Hepatocyte (in vitro differentiated cells): ENCODE data around the gene CCDC12. TPM values are rescaled to one million over a fixed set of nuclear protein-coding genes. Genes with fewer than 3 reads are reported as not detected.

ENCODE experiments used
- DNase-seq: peaks from one replicate; pipeline ENCODE4 v3.0.0-alpha.2; 2016; ENCODE audit warnings: low spot score
- H2AFZ ChIP-seq: fragments of 200-600 bp; sonication (generic); 2 replicates; pipeline ENCODE4 v1.6.0; 2016; ENCODE audit warnings: antibody characterized with exemption, mild to moderate bottlenecking
- H3K27ac ChIP-seq: fragments of 200-600 bp; sonication (generic); 2 replicates; pipeline ENCODE4 v1.5.1; 2016; ENCODE audit warnings: mild to moderate bottlenecking
- H3K27me3 ChIP-seq: fragments of 200-600 bp; sonication (generic); 2 replicates; pipeline ENCODE4 v1.6.1; 2016
- H3K36me3 ChIP-seq: fragments of 200-600 bp; sonication (generic); replicated peaks from 2 replicates; pipeline ENCODE4 v1.5.1; 2016; ENCODE audit warnings: low read depth; ENCODE audit not compliant: insufficient read depth
- H3K4me1 ChIP-seq: fragments of 200-600 bp; sonication (generic); 2 replicates; pipeline ENCODE4 v1.5.1; 2016; ENCODE audit warnings: mild to moderate bottlenecking, moderate library complexity; ENCODE audit not compliant: insufficient read depth
- H3K4me2 ChIP-seq: fragments of 200-600 bp; sonication (generic); 2 replicates; pipeline ENCODE4 v1.6.0; 2016
- H3K4me3 ChIP-seq: fragments of 200-600 bp; sonication (generic); 2 replicates; pipeline ENCODE4 v1.5.1; 2016; ENCODE audit warnings: mild to moderate bottlenecking
- H3K79me2 ChIP-seq: fragments of 200-600 bp; sonication (generic); 2 replicates; pipeline ENCODE4 v1.6.0; 2017; ENCODE audit warnings: mild to moderate bottlenecking
- H3K9me2 ChIP-seq: fragments of 200-600 bp; sonication (generic); replicated peaks from 2 replicates; pipeline ENCODE4 v1.6.0; 2017; ENCODE audit warnings: mild to moderate bottlenecking; ENCODE audit not compliant: insufficient read depth
- H3K9me3 ChIP-seq: fragments of 200-600 bp; sonication (generic); 2 replicates; pipeline ENCODE4 v1.5.1; 2016; ENCODE audit warnings: low read depth, mild to moderate bottlenecking
- H4K20me1 ChIP-seq: fragments of 200-600 bp; sonication (generic); 2 replicates; pipeline ENCODE4 v1.6.0; 2016; ENCODE audit warnings: mild to moderate bottlenecking; ENCODE audit not compliant: insufficient read depth, poor library complexity, severe bottlenecking
- CTCF ChIP-seq: fragments of 200-600 bp; sonication (generic); IDR thresholded peaks from 2 replicates; pipeline ENCODE4 v1.5.1; 2016; ENCODE audit warnings: antibody characterized with exemption, mild to moderate bottlenecking; ENCODE audit not compliant: poor library complexity
- EZH2 ChIP-seq: fragments of 200-600 bp; sonication (generic); IDR thresholded peaks from 2 replicates; pipeline ENCODE4 v1.6.1; 2016; ENCODE audit warnings: antibody characterized with exemption, mild to moderate bottlenecking, borderline replicate concordance
- EZH2phosphoT487 ChIP-seq: fragments of 200-600 bp; sonication (generic); IDR thresholded peaks from one replicate; pipeline ENCODE4 v1.6.1; 2018; ENCODE audit warnings: antibody characterized with exemption, mild to moderate bottlenecking, low read depth, moderate library complexity; ENCODE audit not compliant: unreplicated experiment, severe bottlenecking
- WGBS: methylation state at CpG from one replicate; pipeline ENCODE4 v1.1.6; 2016; ENCODE audit warnings: low lambda C conversion rate; ENCODE audit errors: missing lambda C conversion rate; 5-methylcytosine and 5-hydroxymethylcytosine counted together
- polyA plus RNA-seq: library from polyadenylated mRNA; unstranded; fragments of >200 nt; fragmentation: Nextera tagmentation; extraction: Ambion mirVana; gene quantifications from 2 replicates; pipeline ENCODE4 v1.2.1, GENCODE V29; 2016
- total RNA-seq: library from RNA; depleted of rRNA; stranded (reverse); fragments of >200 nt; gene quantifications from 2 replicates; pipeline ENCODE4 v1.2.3, GENCODE V29; 2014

Gene CCDC12
- total and polyA plus RNA-seq, 2 experiments from 2014 or later: 41.1 to 78.4 TPM

GRCh38 chr3:46917257-46917656 lies 59.3 kb downstream of the CCDC12 start:
- WGBS: 98% methylated on average over 3 of the region's 3 CpGs
- Histone ChIP-seq H3K4me2 (no peak overlapping the region), H3K27ac (no peak overlapping the region), H2AFZ (no peak overlapping the region), H3K36me3 (no peaks in the 10 kb centered on the region), H3K9me2 (no peaks in the 10 kb centered on the region), H3K4me3 (no peak overlapping the region), H3K9me3 (peaks cover 6% of the 10 kb centered on the region), H4K20me1 (no peaks in the 10 kb centered on the region), H3K79me2 (no peaks in the 10 kb centered on the region), H3K4me1 (no peaks in the 10 kb centered on the region), H3K27me3 (no peaks in the 10 kb centered on the region)
- no peak for DNase-seq
- no peak for TF ChIP-seq CTCF
- TF ChIP-seq EZH2: no peak
- TF ChIP-seq EZH2phosphoT487: no peak

GRCh38 chr3:46916799-46917198 lies 59.7 kb downstream of the CCDC12 start:
- no peak overlapping the region for H3K4me2 ChIP-seq
- H3K9me2 ChIP-seq: no peaks in the 10 kb centered on the region
- H2AFZ ChIP-seq: no peak overlapping the region
- no peaks in the 10 kb centered on the region for H3K36me3 ChIP-seq
- H3K4me1 ChIP-seq: no peaks in the 10 kb centered on the region
- no peak overlapping the region for H3K27ac ChIP-seq
- no peaks in the 10 kb centered on the region for H3K79me2 ChIP-seq
- H3K9me3 ChIP-seq: peaks cover 6% of the 10 kb centered on the region
- TF ChIP-seq EZH2 (no peak), EZH2phosphoT487 (no peak), CTCF (no peak)
- H3K27me3 ChIP-seq: no peaks in the 10 kb centered on the region
- no peak overlapping the region for H3K4me3 ChIP-seq
- no peaks in the 10 kb centered on the region for H4K20me1 ChIP-seq
- no peak for DNase-seq
- 91% methylated on average over 3 of the region's 3 CpGs for WGBS

GRCh38 chr3:46916278-46916677 lies 60.3 kb downstream of the CCDC12 start:
- H3K27me3 ChIP-seq: no peaks in the 10 kb centered on the region
- H3K4me3 ChIP-seq: no peak overlapping the region
- H3K9me2 ChIP-seq: no peaks in the 10 kb centered on the region
- TF ChIP-seq EZH2phosphoT487 (no peak), CTCF (no peak), EZH2 (no peak)
- H3K27ac ChIP-seq: no peak overlapping the region
- no peak overlapping the region for H3K4me2 ChIP-seq
- H2AFZ ChIP-seq: no peak overlapping the region
- H3K79me2 ChIP-seq: no peaks in the 10 kb centered on the region
- H4K20me1 ChIP-seq: no peaks in the 10 kb centered on the region
- no peaks in the 10 kb centered on the region for H3K4me1 ChIP-seq
- H3K9me3 ChIP-seq: peaks cover 6% of the 10 kb centered on the region
- H3K36me3 ChIP-seq: no peaks in the 10 kb centered on the region
- DNase-seq: no peak
- 75% methylated on average over 1 of the region's 1 CpG for WGBS
